SK-N-SH (cell line): ENCODE results near the gene OR2H1. TPM values are rescaled to one million over a fixed set of nuclear protein-coding genes. Genes with fewer than 3 reads are reported as not detected.

ENCODE experiments used
- CTCF ChIA-PET: fragments of 300-600, 350-600 bp; formaldehyde crosslinking; extraction: SDS; loops from one replicate; lab custom pipeline; 2021; lab: Yijun Ruan, JAX
- POLR2A ChIA-PET: fragments of 350-600 bp; sonication (Branson Sonifier 250); formaldehyde crosslinking; extraction: SDS; loops from one replicate; lab custom pipeline; 2020; ENCODE audit warnings: antibody characterized with exemption, inconsistent platforms; lab: Yijun Ruan, JAX
- DNase-seq: peaks from one replicate; pipeline ENCODE4 v3.0.0; 2012
- H2AFZ ChIP-seq: fragments of 200-600 bp; sonication (generic); 2 replicates; pipeline ENCODE4 v1.8.1; 2016; ENCODE audit warnings: antibody characterized with exemption, mild to moderate bottlenecking, low read depth
- H3F3A ChIP-seq: fragments of 200-600 bp; sonication (generic); replicated peaks from 2 replicates; pipeline ENCODE3; 2016; ENCODE audit warnings: antibody characterized with exemption, mild to moderate bottlenecking; ENCODE audit not compliant: insufficient read depth
- H3K27ac ChIP-seq, 2 experiments: fragments of 200-500 bp in 1 of 2; fragments of 200-600 bp in 1 of 2; sonication (Bioruptor generic) in 1 of 2; sonication (generic), shearing (Covaris generic) in 1 of 2; 2 replicates each; pipeline versions ENCODE4 v1.5.1 to v1.6.1; 2014 to 2016; ENCODE audit warnings: low read depth in 2 of 2, inconsistent platforms in 1 of 2, low read length in 1 of 2, mild to moderate bottlenecking in 1 of 2, mixed read lengths in 1 of 2
- H3K27me3 ChIP-seq: fragments of 200-600 bp; sonication (generic), shearing (Covaris generic); 2 replicates; pipeline ENCODE4 v1.6.1; 2016; ENCODE audit warnings: mixed run types; ENCODE audit not compliant: insufficient read depth
- H3K36me3 ChIP-seq, 2 experiments: fragments of 200-500 bp in 1 of 2; fragments of 200-600 bp in 1 of 2; sonication (Bioruptor generic) in 1 of 2; sonication (generic) in 1 of 2; replicated peaks in 1 of 2; 2 replicates each; pipeline versions ENCODE3 to v1.5.1; 2014 to 2016; ENCODE audit warnings: low read length in 1 of 2, mild to moderate bottlenecking in 1 of 2; ENCODE audit not compliant: insufficient read depth in 2 of 2, control insufficient read depth in 1 of 2
- H3K4me1 ChIP-seq, 2 experiments: fragments of 200-500 bp in 1 of 2; fragments of 200-600 bp in 1 of 2; sonication (Bioruptor generic) in 1 of 2; sonication (generic), shearing (Covaris generic) in 1 of 2; 2 replicates each; pipeline versions ENCODE4 v1.5.1 to v1.6.1; 2014 to 2016; ENCODE audit warnings: low read depth in 1 of 2, low read length in 1 of 2, mixed run types in 1 of 2; ENCODE audit not compliant: insufficient read depth in 2 of 2, control insufficient read depth in 1 of 2
- H3K4me2 ChIP-seq: fragments of 200-600 bp; sonication (generic), shearing (Covaris generic); 2 replicates; pipeline ENCODE4 v1.6.1; 2017; ENCODE audit warnings: mixed run types
- H3K4me3 ChIP-seq, 2 experiments: fragments of 200-500 bp in 1 of 2; fragments of 200-600 bp in 1 of 2; sonication (Bioruptor generic) in 1 of 2; sonication (generic), shearing (Covaris generic) in 1 of 2; 2 replicates each; pipeline versions ENCODE4 v1.5.1 to v1.8.1; 2014 to 2016; ENCODE audit warnings: low read depth in 2 of 2, inconsistent platforms in 1 of 2, low read length in 1 of 2, mild to moderate bottlenecking in 1 of 2, mixed read lengths in 1 of 2, moderate library complexity in 1 of 2
- H3K79me2 ChIP-seq: fragments of 200-600 bp; sonication (generic); 2 replicates; pipeline ENCODE4 v1.8.1; 2017; ENCODE audit warnings: mild to moderate bottlenecking; ENCODE audit not compliant: insufficient read depth
- H3K9ac ChIP-seq: fragments of 200-600 bp; sonication (generic); 2 replicates; pipeline ENCODE4 v1.6.1; 2017; ENCODE audit warnings: mixed run types
- H3K9me2 ChIP-seq: fragments of 200-600 bp; sonication (generic); 2 replicates; pipeline ENCODE4 v1.6.1; 2017; ENCODE audit warnings: mixed run types
- H3K9me3 ChIP-seq: fragments of 200-600 bp; sonication (generic); 2 replicates; pipeline ENCODE4 v1.6.1; 2017; ENCODE audit warnings: mixed run types, mild to moderate bottlenecking, moderate library complexity
- H4K20me1 ChIP-seq: fragments of 200-600 bp; sonication (generic); 2 replicates; pipeline ENCODE4 v1.6.1; 2017; ENCODE audit warnings: mild to moderate bottlenecking, mixed run types; ENCODE audit not compliant: insufficient read depth
- CTCF ChIP-seq: fragments of 200-600 bp; sonication (generic); IDR thresholded peaks from 2 replicates; pipeline ENCODE4 v1.6.1; 2017; ENCODE audit warnings: antibody characterized with exemption, mild to moderate bottlenecking, moderate library complexity
- EZH2phosphoT487 ChIP-seq: fragments of 200-600 bp; sonication (generic); IDR thresholded peaks from 2 replicates; pipeline ENCODE4 v1.6.1; 2017; ENCODE audit warnings: low read depth, mixed run types, mild to moderate bottlenecking, antibody characterized with exemption, moderate library complexity, borderline replicate concordance
- FOXJ3 ChIP-seq: sonication (generic); formaldehyde crosslinking; IDR thresholded peaks from 2 replicates; pipeline ENCODE4 v1.5.1; 2020; ENCODE audit warnings: mild to moderate bottlenecking, missing genetic modification reagents
- GATA2 ChIP-seq: sonication (generic); formaldehyde crosslinking; IDR thresholded peaks from 2 replicates; pipeline ENCODE4 v1.5.0; 2020; ENCODE audit warnings: mild to moderate bottlenecking, missing genetic modification reagents
- POLR2AphosphoS5 ChIP-seq: IDR thresholded peaks from 2 replicates; pipeline ENCODE4 v1.6.1; 2012; ENCODE audit warnings: low read depth, low read length
- RFX5 ChIP-seq: IDR thresholded peaks from 2 replicates; pipeline ENCODE4 v1.6.1; 2012; ENCODE audit warnings: mild to moderate bottlenecking, improper control_type of control experiment, low read length
- SMC3 ChIP-seq: IDR thresholded peaks from 2 replicates; pipeline ENCODE4 v1.6.1; 2012; ENCODE audit warnings: low read depth, low read length, improper control_type of control experiment
- TAF1 ChIP-seq: IDR thresholded peaks from 2 replicates; pipeline ENCODE4 v1.6.1; 2012; ENCODE audit warnings: low read depth, mild to moderate bottlenecking, low read length, moderate library complexity, borderline replicate concordance
- TCF12 ChIP-seq: IDR thresholded peaks from 2 replicates; pipeline ENCODE4 v1.4.0; 2012
- TEAD4 ChIP-seq: IDR thresholded peaks from 2 replicates; pipeline ENCODE4 v1.4.0; 2012; ENCODE audit warnings: mild to moderate bottlenecking, borderline replicate concordance; ENCODE audit not compliant: insufficient read depth
- WGBS: methylation state at CpG from one replicate; pipeline ENCODE4 v1.1.6; 2017; ENCODE audit warnings: low lambda C conversion rate; 5-methylcytosine and 5-hydroxymethylcytosine counted together
- polyA plus RNA-seq, 3 experiments: library from polyadenylated mRNA; depleted of rRNA; stranded (reverse); fragments of >200 nt; gene quantifications; 2 replicates each; pipeline ENCODE4 v1.2.3, GENCODE V29; 2012

OR2H1 gene
- polyA plus RNA-seq, 1 of the 3 experiments (the other 2 are of a cell fraction): not detected

GRCh38 chr6:29504961-29505360 is 48.0 kb downstream of the OR2H1 start:
- H3K36me3 ChIP-seq: no peaks in the 10 kb centered on the region
- no peak for DNase-seq

GRCh38 chr6:29505808-29506207 is 48.9 kb downstream of the OR2H1 start:
- H2AFZ ChIP-seq: no peak overlapping the region
- H3K9ac ChIP-seq: no peak overlapping the region
- ChIA-PET POLR2A (no interaction called here), CTCF (no interaction called here)
- no peak for DNase-seq
- H3K4me1 ChIP-seq: 0 out of 4 replicates have a peak, but pooled peaks cover 0 to 7% of the 10 kb centered on the region in 2 experiments
- peaks cover 57% of the 10 kb centered on the region for H3K27me3 ChIP-seq
- no peaks in the 10 kb centered on the region for H3K9me2 ChIP-seq
- no peak overlapping the region for H3K4me3 ChIP-seq
- no peak for TF ChIP-seq CTCF
- TF ChIP-seq EZH2phosphoT487: no peak
- TF ChIP-seq POLR2AphosphoS5: no peak
- TF ChIP-seq TAF1: no peak
- TF ChIP-seq TCF12: no peak
- TF ChIP-seq GATA2: no peak
- no peak for TF ChIP-seq SMC3
- no peak for TF ChIP-seq RFX5
- H3K9me3 ChIP-seq: no peaks in the 10 kb centered on the region
- H3K36me3 ChIP-seq: no peaks in the 10 kb centered on the region
- no peak overlapping the region for H3K27ac ChIP-seq
- H3K79me2 ChIP-seq: no peaks in the 10 kb centered on the region
- 0% methylated on average over 2 of the region's 3 CpGs for WGBS
- H3K4me2 ChIP-seq: no peak overlapping the region
- no peaks in the 10 kb centered on the region for H3F3A ChIP-seq
- no peaks in the 10 kb centered on the region for H4K20me1 ChIP-seq

More at GRCh38 chr6:29504961-29505360, 48.0 kb downstream of the OR2H1 start:
- no peaks in the 10 kb centered on the region for H3K9me3 ChIP-seq
- POLR2A ChIA-PET: no interaction called here
- no peaks in the 10 kb centered on the region for H3K9me2 ChIP-seq
- no peak overlapping the region for H3K4me2 ChIP-seq
- H3K4me3 ChIP-seq: no peak overlapping the region
- CTCF ChIA-PET: interaction anchor here (0.6 kb wide), 1 partner anchor 246 kb away, joined by 3 read pairs; no protein-coding TSS in a partner anchor
- H3K27me3 ChIP-seq: peaks cover 57% of the 10 kb centered on the region
- H3K79me2 ChIP-seq: no peaks in the 10 kb centered on the region
- 8% methylated on average over 2 of the region's 2 CpGs for WGBS
- no peak overlapping the region for H3K27ac ChIP-seq
- TF ChIP-seq TEAD4: no peak
- no peak for TF ChIP-seq FOXJ3 (CRISPR knock-in tag)
- H3K4me1 ChIP-seq: 0 out of 4 replicates have a peak, but pooled peaks cover 0 to 7% of the 10 kb centered on the region in 2 experiments
- H3K9ac ChIP-seq: no peak overlapping the region
- no peaks in the 10 kb centered on the region for H3F3A ChIP-seq
- H2AFZ ChIP-seq: no peak overlapping the region
- H4K20me1 ChIP-seq: no peaks in the 10 kb centered on the region
